ENCODE results near the gene WIPF3.

GRCh38 chr7:29810297-29810696 is 4.0 kb downstream of the WIPF3 start:
- TF ChIP-seq POLR2AphosphoS5 (IDR thresholded peaks at IDR 0.05; ENCODE audit: low read depth, low read length) (no peak), POLR2A (IDR thresholded peaks at IDR 0.05; ENCODE audit: low read depth, low read length) (no peak), TAF1 (IDR thresholded peaks at IDR 0.05; ENCODE audit: borderline replicate concordance, low read depth, low read length) (no peak)
